Measurements from ENCODE around the gene RABL2B.

Gene RABL2B

DNA sequence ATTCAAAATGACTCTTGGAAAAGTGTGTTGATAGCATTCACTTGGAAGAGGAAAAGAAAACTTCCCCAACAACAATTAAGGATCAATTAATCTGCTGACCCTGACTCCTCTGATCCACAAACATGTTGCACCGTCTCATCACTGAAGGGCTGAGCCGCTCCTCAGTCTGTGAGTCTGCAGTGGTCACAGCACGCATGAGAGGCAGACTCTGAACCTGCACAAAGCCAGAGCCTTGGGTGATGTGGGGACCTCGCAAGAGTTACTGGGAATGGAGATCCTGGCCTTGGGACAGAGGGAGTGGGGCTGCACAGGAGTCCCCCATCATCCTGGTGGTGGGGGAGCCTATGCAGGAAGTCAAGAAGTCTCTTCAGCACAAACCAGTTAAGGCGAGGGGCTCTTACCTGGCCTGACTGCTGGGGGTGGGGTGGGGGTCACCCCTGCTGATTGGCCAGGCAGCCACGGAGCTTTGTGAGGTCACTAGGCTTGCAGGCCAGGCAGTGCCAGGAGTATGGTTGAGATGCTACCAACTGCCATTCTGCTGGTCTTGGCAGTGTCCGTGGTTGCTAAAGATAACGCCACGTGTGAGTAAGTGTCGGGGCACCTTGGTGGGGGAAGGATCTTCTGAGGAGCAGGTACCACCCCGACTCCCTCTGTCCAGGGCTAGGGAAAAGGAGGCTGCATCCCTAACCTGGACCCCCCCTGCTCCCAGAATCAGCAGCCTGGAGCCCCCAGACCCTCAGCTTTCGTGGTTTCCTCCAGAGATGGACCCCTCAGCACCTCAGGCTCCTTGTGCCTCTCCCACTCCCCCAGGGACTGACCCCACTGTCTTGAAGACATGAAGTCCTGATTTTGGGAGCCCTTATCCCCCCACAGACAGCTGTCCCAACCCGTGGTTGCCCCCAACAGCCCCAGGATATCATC is 45.4 kb downstream of the RABL2B start, which contains the start of gene ACR:
Gene ACR (plus strand): TSS at position 477 of the 921 bp plus-strand sequence. CDS start 32 bp downstream, at position 509.
- FAIRE-seq: no peak

DNA sequence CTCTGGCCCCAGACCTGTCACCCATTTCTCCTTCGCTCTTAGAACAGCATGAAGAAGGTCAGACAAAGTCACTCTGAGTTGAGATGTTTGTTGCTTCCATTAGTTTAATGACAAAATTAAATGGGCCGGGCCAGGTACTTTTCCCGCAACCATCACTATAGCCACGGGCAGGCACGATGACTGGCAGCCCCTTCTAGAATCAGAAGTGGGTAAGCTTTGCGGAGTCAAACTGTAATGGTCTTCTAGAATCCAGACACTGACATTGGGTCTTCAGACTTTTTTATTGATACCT is 47.8 kb downstream of the RABL2B start:
- FAIRE-seq: no peak

DNA sequence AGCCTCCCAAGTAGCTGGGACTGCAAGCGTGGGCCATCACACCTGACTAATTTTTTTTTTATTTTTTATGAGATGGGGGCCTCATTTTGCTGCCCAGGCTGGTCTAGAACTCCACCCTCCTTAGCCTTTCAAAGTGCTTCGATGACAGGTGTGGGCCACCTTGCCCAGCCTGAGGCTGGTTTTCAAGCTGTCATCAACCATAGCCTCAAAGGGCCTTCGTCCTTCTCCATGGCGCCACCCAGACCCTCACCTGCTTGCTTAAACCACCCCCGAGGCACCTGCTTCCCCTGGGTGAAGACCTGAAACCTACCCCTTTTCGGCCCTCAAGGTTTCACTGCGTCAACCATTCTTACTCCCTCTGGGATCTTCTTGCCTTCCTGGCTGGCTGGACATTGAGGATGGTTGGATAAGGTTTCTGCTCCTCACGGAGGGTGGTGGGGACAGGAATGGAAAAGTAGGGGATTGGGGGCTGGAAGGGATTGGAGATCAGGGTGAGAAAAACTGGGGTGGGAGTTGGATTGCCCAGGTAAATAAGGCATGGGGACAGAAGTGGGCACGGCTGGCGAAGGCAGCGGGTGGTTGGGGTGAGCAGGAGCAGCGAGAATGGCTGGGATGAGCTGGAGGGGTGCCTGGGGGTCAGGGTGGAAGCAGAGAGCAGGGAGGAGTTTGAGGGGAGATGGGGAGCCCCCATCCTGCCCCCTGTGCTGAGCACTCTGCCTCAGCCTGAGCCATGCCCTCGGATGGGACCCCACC is 48.3 kb downstream of the RABL2B start:
- no peak for FAIRE-seq

DNA sequence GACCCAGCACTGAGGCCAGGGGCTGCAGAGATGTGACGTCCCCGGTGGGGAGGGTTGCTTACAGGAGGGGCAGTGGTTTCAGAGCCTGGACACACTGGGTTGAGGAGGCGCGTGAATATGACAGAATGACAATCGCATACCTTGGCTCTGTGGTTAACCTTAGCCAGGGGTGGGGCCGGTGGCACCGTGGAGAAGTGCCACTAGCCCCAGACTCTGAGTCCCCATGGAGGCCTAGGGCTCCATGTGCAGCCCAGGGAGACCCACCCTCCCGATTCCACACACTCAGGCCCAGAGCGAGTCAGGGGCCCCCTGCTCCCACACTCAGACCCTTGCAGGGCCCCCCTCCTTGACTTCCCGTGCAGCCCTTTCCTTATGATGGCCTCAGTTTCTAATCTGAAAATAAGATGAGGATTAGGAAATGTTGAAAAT is 49.1 kb downstream of the RABL2B start:
- FAIRE-seq: no peak

DNA sequence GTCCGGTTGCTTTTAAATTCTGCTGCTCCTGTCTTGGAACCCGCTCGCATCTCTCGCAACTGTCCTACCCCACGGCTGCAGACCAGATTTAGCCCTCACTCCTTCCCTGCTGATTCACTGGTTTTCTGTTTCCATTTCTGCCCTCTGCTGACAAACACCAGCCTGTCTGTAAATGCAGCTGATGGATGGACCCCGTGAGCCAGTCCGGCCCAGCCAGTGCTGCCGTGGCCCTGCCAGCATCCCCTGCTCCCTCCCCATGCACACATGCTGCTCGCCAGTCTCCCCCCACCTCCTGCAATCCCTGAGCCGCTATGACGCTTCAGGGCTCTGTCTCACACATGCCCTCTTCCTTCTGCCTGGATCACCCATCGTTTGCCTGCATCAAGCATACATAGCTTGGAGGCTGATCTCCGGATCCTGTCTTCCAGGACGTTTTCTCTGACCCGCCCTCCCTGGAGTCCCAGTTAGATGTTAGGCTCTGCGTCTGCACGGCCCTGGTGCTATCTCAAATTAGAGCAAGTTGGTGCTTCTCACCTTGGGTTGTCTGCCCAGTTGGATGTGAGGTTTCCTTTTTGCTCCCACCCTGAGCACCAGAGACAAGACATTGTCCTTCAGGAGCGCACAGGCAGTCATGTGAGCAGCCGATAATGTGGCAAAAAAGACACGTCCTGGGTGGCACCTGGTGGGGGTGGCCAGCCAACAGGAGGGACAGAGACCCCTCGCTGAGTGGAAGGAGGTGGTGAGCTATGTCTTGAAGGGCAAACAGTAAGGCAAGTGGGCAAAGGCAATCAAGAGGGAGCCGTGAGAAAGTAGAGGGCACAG is 49.7 kb downstream of the RABL2B start:
- FAIRE-seq: no peak

DNA sequence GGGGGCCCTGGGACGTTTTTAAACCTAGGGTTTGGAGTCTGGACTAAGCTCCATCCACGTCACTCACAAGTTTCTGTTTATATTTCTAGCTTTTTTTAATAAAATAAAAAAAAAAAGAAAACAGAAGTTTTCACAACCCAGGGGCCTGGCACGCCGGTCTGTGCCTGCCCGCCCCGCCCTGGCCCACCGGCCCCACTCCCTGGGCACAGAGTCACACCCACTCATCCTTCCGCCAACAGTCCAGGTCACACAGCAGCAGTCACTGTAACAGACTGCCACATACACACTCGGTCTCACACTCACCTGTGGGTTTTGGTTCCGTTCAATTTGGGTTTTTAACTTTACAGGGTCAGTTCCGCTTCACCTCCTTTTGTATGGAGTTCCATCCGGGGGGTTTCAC is 50.8 kb downstream of the RABL2B start:
- no peak for FAIRE-seq

DNA sequence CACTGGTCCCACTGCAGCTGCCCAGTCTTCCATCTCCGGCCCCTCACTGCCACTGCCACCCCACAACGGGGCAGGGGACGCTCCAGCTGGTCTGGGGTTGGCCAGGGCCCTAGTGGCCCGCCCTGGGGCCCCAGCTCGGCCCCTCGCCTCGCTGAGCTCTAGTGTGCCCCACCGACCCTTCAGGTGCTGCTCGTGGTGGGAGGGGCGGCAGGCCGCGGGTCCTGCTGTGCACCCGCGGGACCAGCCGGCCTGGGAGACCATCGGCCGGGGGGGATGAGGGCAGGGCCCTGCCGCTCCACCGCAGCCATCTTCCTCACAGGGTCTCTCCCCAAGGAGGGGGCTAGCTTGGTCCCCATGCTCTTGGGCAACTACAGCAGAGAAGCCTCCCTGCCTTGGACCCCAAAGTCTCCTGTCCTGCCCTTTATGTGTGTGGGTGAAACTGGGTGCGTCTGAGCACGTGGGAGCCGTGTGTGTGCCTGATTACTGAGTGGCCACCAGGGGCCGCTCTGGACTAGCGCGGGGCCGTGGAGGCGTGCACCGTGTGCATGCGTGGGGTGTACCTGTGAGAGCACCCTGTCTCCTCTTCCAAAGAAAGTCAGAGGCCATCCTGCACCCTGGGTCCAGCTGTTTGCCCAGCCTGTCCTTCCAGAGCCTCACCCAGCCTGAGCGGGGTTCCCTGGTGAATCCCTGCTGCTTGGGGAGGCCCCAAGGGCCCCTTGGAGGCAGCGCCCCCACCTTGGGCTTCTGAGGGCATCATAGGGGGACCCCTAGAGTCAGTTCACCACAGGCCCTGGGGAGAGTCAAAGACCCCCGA is 51.4 kb downstream of the RABL2B start:
- no peak for FAIRE-seq

DNA sequence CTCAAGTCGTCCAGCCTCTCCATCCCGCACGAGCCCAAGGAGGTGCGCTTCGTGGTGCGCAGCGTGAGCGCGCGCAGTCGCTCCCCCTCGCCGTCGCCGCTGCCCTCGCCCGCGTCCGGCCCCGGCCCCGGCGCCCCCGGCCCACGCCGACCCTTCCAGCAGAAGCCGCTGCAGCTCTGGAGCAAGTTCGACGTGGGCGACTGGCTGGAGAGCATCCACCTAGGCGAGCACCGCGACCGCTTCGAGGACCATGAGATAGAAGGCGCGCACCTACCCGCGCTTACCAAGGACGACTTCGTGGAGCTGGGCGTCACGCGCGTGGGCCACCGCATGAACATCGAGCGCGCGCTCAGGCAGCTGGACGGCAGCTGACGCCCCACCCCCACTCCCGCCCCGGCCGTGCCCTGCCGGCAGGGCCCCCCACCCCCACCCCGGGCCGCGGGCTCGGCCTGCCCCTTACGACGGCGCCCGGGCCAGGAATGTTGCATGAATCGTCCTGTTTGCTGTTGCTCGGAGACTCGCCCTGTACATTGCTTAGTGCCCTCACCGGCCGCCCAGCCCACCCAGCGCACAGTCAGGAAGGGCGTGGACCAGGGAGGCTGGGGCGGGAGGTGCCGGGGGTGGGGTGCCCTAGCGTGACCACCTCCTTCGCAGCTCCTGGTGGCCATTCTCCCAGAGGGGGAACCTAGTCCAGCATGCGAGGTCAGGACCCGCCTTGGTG is 52.3 kb downstream of the RABL2B start:
- FAIRE-seq: no peak

DNA sequence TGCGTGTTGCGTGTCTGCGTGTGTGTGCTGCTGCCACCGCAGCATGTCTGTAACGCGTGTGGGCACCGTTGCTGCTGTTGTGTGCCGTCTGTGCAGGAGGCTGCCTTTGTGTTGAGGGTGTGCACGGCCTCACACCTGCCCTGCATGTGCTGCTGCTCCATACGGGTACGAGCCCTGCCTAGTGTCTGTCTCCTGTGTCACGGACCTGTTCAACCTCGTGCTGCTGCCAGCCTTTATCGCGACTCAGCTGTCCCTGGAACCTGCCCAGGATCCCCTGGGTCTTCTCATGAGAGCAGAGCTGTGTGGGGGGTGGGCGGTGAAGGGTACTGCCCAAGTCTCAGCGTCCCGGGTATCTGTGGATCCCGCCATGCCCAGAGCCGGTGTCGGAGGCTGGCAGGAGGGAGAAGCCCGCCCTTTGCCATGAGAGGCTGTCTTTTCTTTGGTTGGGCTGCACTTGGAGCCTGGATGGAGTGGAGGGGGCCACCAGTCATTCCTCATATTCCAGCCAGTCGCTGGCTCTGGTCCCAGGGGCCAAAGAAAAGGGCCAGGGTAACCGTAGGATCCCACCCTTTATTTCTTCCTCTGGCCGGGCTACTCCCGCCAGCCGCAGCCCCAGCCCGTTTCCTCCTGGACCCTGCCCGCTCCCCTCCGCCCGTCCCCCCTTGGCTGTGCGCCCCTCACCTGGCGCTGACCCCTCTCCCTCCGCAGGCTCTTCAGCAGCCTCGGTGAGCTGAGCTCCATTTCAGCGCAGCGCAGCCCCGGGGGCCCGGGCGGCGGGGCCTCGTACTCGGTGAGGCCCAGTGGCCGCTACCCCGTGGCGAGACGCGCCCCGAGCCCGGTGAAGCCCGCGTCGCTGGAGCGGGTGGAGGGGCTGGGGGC is 53.2 kb downstream of the RABL2B start:
- no peak for FAIRE-seq

DNA sequence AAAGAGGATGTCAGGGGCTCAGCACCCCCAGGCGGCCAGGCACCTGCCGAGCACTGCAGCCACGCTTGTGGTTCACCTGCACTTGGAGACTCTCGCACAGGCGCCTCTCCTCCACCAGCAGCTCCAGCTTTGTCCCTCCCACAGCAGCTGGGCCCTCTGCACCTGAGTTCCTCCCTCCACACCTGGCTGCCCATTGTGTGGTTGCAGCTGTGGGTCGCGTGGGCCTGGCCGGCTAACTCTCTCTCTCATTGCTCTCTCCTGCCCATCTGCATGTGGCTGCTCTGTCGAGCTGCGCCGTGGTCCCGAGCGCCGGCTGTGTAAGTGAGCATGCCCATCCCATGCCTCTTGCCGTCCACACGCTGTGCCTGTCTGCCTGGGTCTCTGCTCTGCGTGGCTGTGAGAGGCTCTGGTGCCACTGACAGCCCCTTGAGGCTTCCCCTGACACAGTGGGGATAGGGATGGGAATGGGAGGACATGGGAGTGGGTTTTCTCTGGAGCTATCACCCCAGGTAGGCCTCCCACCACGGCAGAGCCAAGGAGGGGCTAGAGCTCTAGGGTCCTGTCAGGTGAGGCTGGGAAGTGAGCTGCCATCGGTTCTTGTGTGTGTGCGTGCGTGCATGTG is 53.9 kb downstream of the RABL2B start:
- FAIRE-seq: no peak

DNA sequence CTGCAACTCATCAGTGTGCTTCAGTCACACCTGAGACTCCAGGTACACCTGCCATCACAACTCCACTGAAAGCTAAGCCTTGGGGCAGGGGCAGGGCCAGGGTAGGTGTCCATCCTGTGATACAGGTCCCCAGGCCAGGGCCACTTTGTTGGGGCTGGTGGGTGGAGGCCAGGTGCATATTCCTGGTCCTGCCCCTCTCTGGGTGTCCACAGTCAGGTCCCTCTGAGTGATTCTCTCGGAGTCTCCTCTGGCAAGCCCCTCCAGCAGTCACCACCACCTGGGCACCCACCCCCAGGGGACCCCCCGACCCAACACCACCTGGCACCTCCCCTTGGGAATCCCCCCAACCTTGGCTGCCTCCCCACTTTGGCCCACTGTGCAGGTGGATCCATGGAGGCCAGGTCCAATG is 54.9 kb downstream of the RABL2B start:
- no peak for FAIRE-seq

DNA sequence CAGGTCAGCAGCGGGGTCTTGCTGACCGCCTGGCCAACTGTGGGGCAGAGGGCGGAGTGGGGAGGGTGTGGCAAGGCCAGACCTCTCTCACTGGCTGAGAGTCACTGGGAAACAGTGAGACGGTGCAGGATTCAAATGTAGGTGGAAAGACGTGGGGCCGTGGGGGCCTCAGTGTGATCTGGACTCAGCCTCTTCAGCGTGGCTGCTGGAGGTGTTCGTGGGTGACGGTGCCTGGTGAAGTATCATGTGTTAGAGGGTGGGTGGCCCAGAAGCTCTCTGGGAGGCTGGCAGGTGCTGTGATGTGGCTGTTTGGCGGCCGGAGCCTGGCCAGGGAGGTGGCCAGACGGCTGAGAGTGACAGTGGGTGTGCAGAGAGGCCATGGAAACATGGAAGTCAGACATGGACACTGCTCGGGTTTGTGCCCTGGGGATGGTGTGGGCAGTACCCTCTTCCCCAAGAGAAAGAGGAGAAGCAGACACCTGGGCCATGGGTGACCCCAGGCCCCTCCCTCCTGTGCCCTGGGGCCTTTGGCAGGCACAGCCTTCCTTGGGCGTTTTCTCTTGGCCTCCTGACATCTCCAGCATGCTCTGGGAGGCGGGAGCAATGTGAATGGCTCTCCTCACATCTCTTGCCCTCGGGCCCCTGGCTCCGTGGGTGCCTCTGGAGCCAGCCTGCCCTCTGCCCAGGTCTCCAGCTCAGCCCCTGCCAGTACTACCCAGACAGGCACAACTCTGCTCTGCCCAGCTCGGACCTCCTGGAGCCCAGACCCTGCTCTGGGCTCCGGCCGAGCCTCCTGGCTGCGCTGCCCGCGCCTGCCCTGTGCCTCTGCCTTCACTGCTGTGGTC is 55.5 kb downstream of the RABL2B start:
- no peak for FAIRE-seq

DNA sequence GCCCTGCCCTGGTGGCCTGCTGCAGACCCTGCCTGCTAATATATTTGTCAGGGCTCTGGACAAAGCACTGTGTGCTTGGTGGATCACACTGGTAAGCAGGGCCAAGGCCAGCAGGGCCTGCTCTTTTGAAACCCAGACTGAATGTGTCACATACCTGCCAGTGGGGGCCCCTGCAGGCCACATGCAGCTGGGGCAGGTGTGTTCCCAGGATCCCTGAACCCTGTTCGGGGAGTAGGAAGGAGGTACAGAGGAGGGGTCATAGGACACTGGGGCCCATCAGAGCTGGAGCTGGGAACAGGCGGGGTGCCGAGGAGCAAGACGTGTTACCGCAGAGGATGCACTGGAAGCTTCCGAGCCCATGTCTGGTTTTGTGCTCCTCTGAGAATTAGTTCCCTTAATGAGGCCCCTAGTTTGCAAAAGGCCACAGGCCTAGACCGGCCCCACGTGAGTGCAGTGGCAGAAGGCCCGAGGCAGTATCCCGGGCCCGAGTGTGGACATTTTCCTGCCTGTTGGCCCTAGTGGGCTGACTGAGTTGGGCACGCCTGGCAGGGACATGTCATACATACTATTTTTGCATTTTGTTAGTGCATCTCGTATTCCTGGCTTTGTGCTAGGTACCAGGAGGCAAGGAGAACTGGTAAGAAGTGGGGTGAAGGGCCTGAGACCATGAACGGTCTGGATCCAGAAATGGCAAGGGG is 56.6 kb downstream of the RABL2B start:
- FAIRE-seq: no peak

DNA sequence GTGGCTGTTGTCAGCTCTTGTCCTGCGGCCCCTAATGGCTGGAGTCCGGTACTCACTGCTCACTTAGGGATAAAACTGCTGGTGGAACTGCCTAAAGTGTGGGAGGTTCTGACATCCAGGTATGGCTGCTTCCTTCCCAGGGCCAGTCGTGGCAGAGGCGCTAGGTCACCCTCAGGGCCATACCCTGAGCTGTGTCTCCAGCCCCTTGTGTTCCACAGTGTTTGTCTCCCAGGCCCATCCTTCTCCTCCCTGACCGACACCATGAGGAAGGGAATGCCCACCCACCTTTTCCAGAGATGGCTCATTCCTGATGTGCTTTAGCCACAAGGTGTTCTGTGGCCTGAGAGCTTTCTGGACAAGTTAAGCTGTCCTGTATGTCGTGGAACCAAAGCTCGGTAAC is 57.8 kb downstream of the RABL2B start:
- no peak for FAIRE-seq

DNA sequence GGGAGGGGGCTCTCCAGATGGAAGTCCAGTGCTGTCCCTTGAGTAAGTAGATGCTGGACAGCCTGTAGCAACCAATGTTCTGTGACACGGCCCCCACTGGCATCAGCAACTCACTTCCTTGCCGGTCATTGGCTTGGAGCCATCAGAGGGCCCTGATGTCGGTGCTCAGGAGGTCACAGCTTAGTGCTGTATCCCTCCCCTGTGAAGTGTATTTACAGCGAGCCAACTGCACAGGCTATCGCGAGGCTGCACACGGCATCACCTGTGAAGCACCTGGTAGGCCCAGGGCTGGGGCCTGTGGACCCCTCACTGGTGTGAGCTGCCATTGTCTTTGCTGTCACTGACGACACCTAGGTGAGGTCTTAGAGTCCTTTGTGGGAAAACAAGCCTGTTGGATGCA is 58.8 kb downstream of the RABL2B start:
- FAIRE-seq: no peak

DNA sequence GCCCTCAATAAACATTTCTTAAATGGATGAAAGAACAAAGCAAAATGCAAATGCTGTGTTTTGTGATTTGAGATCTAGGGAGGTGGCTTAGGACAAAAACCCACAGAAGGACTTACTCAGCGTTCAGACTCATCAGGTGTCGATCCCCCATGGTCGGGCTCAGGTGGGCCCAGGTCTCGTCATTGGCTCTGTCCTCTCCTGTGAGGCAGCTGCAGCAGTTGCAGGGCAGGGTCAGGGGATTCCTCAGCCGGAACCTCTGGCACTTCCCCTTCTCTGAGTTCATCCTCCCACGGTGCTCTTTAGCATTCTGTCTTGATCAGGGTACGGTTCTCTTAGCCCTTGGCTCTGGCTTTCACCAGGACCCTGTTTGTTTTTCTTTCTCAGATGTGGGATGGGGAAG is 59.4 kb downstream of the RABL2B start:
- no peak for FAIRE-seq

DNA sequence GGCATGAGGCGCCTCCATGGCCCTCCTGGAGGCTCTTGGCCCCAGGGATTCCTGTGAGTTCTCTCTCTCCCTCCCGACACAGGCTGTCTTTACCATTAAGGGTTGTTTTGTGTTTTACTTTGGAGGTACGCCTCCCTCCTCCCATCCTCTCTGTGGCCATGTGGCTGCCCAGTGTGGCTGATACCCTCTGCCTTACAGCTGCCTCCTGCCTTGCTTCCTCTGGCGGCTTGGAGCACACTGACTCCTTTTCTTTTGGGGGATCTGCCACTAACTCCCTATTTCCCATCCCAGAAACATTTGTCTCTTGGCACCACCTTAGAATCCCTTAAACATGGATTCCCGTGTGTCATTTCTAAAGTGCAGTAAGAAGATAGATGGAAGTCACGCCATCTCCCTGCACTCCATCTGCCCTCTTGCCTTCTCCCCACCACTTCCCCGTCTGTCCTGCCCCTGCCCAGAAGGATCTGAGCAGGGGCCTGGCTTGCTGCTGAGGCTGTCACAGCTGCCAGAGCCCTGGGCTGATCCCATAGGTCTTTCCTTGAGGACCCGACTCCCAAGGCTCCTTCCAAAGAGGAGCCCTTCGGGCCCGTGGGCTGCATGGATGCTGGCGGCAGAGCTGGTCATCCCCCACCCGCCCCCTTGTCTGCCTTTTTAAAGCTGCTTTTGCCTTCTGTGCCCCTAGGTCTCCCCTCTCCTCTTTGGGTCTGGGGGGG is 60.6 kb downstream of the RABL2B start:
- FAIRE-seq: no peak
